Activated gamma-delta T cell treated with Interleukin-2 at 50 U/mL for 16 hours (primary cell): Measurements from ENCODE around the gene ZBED4.

Experiments
- DNase-seq: peaks from one replicate; pipeline ENCODE4 v3.0.0-alpha.2; 2020

The ZBED4 gene

DNA sequence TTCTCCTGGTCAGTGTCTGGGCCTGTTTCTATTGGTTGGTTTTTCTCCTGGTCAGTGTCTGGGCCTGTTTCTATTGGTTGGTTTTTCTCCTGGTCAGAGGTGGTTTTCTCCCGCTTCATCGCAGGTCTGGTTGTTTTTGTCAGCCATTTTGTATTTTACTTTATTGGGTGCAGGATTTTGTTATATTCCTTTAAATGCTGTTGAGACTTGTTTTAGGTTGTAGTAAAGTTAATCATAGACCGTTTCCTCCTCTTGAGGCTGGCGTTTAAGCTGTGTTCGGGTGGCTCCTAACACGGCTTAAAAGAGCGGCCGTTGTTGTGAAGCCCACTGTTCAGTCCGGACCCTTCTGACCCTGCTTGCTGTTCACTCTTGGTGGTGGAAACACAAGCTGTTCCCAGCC lies 26.2 kb downstream of the ZBED4 start:
- DNase-seq: no peak

GRCh38 chr22:49880281-49880680 lies 26.6 kb downstream of the ZBED4 start:
- peak; percentile 20 for DNase-seq

DNA sequence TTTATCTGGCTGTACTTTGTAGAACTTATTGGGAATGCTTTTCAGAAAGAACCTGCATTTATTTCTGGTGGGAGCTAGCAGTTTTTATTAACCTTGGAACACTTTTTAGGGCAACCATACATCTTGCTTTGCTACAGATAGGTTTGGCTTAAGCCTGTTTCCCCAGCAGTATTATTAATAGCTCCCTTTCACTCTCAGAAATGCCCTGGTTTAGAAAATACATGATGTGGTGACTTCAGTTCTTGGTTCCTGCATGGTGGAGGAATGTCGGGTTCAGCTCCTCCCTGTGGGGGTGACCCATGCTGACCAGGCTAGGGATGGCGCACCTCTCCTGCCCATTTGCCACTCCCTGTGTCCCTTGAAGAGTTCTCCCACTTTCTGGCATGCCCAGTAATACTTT lies 28.2 kb downstream of the ZBED4 start:
- no peak for DNase-seq

DNA sequence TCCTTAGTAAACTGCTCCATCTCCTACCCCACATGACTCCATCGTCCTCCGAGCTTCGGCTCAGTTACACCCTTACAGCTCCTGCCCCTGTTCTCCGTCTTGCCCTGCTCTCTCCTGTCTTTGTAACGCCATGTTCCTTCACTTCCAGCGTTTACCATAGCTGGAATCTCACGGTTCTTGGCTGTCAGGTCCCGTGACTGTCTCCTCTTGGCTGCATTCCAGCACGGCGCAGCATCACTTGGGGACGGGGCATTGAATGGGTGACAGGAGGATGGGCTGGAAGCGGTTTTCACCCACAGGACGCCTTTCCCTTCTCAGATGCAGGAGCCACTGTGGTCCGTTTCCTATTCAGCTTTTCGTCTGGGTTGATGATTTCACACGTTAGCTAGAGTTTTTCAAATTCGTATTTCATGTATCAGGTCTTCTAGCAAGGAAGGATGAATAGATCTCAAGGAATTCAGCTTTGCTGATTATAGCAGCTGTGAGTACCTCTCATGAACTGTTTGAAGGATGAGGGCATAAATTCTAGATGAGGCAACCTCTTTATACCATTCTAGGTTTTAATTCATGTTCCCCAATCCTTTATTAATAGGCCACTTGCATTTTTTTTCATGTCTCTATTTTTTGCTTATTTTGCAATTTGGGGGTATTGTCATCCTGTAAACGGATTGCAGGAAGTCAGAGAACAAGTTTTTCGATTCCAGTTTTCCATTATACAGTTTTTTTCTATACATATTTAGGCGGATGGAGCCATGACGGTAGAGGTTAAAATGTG lies 29.1 kb downstream of the ZBED4 start:
- no peak for DNase-seq

DNA sequence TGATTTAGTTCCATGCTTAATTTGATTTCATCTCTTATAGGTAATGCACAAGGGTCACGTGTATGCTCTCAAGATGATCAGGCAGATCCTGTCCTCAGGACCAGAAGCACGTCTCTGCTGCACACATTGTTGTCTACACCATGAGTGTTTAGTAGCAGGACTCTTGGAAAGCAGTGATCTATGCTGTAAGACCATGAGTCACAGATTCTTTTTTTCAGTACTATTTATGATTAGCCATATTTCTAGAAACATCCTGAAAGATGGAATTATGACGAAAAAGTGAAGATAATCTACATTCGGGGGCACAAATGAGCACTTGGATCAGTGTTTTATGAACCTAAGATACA lies 29.6 kb downstream of the ZBED4 start:
- DNase-seq: no peak

DNA sequence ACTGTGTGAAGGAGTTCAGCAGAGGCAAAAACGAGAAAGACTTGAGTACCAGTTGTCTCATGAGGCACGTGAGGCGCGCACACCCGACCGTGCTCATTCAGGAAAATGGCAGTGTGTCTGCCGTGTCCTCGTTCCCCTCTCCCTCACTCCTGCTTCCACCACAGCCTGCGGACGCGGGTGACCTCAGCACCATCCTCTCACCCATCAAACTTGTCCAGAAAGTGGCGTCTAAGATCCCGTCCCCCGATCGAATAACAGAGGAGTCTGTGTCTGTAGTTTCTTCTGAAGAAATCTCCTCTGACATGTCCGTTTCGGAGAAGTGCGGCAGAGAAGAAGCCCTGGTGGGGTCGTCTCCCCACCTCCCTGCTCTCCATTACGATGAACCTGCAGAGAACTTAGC lies 30.4 kb downstream of the ZBED4 start:
- DNase-seq: no peak

DNA sequence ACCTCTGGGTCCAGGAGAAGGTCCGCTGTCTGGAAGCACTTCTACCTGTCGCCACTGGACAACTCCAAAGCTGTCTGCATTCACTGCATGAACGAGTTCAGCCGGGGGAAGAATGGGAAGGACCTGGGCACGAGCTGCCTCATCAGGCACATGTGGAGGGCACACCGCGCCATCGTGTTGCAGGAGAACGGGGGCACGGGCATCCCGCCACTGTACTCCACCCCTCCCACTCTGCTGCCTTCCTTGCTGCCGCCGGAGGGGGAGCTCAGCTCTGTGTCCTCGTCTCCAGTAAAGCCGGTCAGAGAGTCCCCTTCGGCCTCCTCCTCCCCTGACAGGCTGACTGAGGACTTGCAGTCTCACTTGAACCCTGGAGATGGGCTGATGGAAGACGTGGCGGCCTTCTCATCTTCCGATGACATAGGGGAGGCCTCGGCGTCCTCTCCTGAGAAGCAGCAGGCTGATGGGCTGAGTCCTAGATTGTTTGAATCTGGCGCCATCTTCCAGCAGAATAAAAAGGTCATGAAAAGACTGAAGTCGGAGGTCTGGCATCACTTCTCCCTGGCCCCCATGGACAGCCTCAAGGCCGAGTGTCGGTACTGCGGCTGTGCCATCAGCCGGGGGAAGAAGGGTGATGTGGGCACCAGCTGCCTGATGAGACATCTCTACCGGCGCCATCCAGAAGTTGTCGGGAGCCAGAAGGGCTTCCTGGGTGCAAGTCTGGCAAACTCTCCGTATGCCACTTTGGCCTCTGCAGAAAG lies 31.0 kb downstream of the ZBED4 start:
- no peak for DNase-seq

GRCh38 chr22:49885281-49885680 lies 31.6 kb downstream of the ZBED4 start:
- DNase-seq: no peak

GRCh38 chr22:49885881-49886280 lies 32.2 kb downstream of the ZBED4 start:
- DNase-seq: no peak

GRCh38 chr22:49886346-49887063 lies 32.9 kb downstream of the ZBED4 start:
- no peak for DNase-seq

GRCh38 chr22:49887064-49887451 lies 33.4 kb downstream of the ZBED4 start:
- no peak for DNase-seq

DNA sequence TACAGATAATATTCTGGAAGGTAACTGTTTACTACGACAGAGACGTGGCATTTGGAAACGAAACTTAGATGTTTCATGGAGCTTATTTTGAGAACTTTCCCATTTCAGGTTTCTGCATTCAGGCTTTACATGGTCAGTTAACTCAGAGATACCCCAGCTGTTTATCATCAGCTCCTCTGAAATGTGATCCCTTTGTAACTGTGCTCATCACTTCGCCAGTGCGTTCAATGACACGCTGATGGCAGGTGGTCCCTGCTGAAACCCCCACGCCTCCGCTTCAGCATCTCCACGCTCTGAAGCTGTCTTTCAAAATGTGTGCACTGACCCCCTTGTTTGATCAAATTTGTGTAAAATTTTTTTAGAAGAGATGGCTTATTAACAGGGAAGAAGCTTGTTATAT lies 34.1 kb downstream of the ZBED4 start:
- no peak for DNase-seq

DNA sequence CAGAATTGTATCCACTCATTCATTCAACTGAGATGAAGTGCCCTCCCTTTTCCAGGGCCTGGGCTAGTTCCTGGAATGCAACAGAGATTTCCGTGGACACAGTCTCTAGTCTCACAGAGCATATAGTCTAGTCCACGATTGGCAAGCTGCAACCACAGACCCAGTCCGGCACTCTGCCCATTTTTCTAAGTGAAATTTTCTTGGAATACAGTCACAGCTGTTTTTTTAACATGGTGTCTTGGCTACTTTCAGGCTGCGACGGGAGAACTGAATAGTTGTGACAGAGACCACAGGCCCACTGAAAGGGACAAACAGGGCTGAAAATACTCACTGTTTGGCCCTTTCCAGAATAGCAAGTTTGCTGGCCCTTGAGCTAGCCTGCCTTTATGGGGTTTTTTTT lies 35.4 kb downstream of the ZBED4 start:
- no peak for DNase-seq

- DNase-seq: no peak
Measured at GRCh38 chr22:49892226-49892899, 38.7 kb downstream of the ZBED4 start.

GRCh38 chr22:49893025-49893424 lies 39.4 kb downstream of the ZBED4 start:
- no peak for DNase-seq

DNA sequence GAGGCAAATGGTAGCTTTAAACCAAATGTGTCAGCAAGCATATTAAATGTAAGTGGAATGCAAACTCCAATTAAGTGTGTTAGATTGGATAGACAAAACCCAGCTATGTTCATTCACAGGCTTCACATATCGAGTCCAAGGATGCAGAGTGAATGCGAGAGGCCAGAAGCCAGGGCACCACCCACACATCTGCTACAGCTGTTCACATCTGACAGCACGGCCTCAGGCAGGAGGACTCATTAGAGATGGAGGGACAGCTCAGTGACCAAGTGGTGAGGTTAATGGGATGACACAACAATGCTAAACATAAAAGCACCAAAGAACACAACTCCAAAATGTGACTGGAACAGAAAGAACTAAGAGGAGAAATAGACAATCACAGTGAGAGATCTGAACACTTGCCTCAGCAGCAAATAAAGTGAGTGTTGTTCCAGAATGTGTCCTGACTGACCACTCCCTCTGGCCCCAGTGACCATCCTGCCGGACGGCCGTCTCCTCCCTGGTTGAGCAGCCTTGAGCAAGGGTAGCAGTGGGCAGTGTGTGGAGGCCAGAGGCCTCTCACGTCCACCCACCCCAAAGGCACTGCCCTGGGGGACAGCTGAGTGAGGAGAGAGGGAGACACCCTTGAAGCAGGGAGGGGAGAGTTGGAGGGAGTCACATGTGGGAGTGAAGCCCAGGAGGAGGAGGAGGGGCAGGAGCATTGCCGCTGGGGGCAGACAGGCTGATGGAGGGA lies 40.8 kb downstream of the ZBED4 start:
- no peak for DNase-seq

- no peak for DNase-seq
Measured at GRCh38 chr22:49896201-49896600, 42.6 kb downstream of the ZBED4 start.

DNA sequence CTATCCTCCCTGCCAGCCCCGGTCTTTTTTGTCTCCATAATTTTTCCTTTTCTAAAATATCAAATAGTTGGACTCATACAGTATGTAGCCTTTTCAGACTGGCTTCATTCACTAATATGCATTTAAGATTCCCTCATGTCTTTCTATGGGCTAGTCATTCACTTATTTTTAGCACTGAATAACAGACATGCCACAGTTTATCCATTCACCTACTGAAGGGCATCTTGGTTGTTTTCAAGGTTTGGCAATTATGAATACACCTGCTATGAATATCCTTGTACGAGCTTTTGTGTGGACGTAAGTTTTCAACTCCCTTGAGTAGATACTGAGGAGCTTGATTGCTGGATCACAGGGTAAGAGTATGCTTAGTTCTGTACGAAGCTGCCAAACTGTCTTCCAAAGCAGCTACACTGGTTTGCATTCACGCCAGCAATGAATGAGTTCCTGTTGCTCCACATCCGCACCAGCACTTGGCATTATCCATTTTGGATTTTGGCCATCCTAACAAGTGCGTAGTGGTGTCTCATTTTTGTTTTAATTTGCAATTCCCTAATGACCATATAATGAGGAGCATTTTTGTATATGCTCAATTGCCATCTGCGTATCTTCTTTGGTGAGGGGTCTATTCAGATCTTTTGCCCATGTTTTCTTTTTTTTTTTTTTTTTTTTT lies 43.5 kb downstream of the ZBED4 start:
- no peak for DNase-seq

GRCh38 chr22:49899530-49899929 lies 45.9 kb downstream of the ZBED4 start:
- no peak for DNase-seq

- no peak for DNase-seq
Measured at GRCh38 chr22:49900441-49901230, 47.0 kb downstream of the ZBED4 start.

- no peak for DNase-seq
Measured at GRCh38 chr22:49901457-49901856, 47.8 kb downstream of the ZBED4 start.
